Suprapubic skin (tissue), 4 donors: ENCODE results near the gene WWOX. TPM values are rescaled to one million over a fixed set of nuclear protein-coding genes. Genes with fewer than 3 reads are reported as not detected.
"Not testable (repeated sequence)": the region's sequence is repeated elsewhere in the genome, so short reads cannot be mapped to it uniquely, and the experiment has no call there.

ENCODE experiments used
- DNase-seq, 2 donors: peaks; one replicate each; pipeline ENCODE4 v3.0.0-alpha.2; 2019; ENCODE audit warnings: low spot score in 2 of 2
- H3K27ac ChIP-seq: fragments of 200-600 bp; sonication (generic); one replicate; pipeline ENCODE4 v1.5.1; 2019
- H3K27me3 ChIP-seq: fragments of 200-600 bp; sonication (generic); one replicate; pipeline ENCODE4 v1.5.1; 2019
- H3K36me3 ChIP-seq: fragments of 200-600 bp; sonication (generic); one replicate; pipeline ENCODE4 v1.5.1; 2019
- H3K4me1 ChIP-seq: fragments of 200-600 bp; sonication (generic); one replicate; pipeline ENCODE4 v1.5.1; 2019
- H3K4me3 ChIP-seq: fragments of 200-600 bp; sonication (generic); one replicate; pipeline ENCODE4 v1.5.1; 2019; ENCODE audit warnings: mild to moderate bottlenecking
- H3K9me3 ChIP-seq: fragments of 200-600 bp; sonication (generic); one replicate; pipeline ENCODE4 v1.5.1; 2019
- CTCF ChIP-seq, 2 donors: fragments of 200-600 bp in 1 of 2; fragments of 450-650 bp in 1 of 2; sonication (generic) in 1 of 2; IDR thresholded peaks; one replicate each; pipeline ENCODE4 v1.5.1; 2016 to 2019; ENCODE audit warnings: antibody characterized with exemption in 2 of 2, mild to moderate bottlenecking in 1 of 2, moderate library complexity in 1 of 2
- EP300 ChIP-seq: sonication (generic); formaldehyde crosslinking; IDR thresholded peaks from one replicate; pipeline ENCODE4 v1.6.1; 2017; ENCODE audit warnings: antibody characterized with exemption
- POLR2A ChIP-seq, 2 donors: fragments of 450-650 bp; IDR thresholded peaks; one replicate each; pipeline ENCODE4 v1.6.1; 2017; ENCODE audit warnings: antibody characterized with exemption in 2 of 2, mild to moderate bottlenecking in 2 of 2, moderate library complexity in 2 of 2
- POLR2AphosphoS5 ChIP-seq, 3 donors: sonication (generic); formaldehyde crosslinking; IDR thresholded peaks; one replicate each; pipeline ENCODE4 v1.6.1; 2017; ENCODE audit warnings: antibody characterized with exemption in 3 of 3
- WGBS: methylation state at CpG from one replicate; pipeline ENCODE4 v1.1.5; 2018; 5-methylcytosine and 5-hydroxymethylcytosine counted together
- total RNA-seq, 4 donors: library from RNA; depleted of rRNA; stranded (reverse); fragments of >200 nt; gene quantifications; one replicate each; pipeline ENCODE4 v1.1.0, GENCODE V29; 2016

WWOX gene
- total RNA-seq, 4 donors from 2014 or later: 29.6 to 104 (median 47.3) TPM

GRCh38 chr16:79248351-79248750, 1148.9 kb downstream of the WWOX start:
- Histone ChIP-seq H3K27ac (no peak overlapping the region), H3K27me3 (no peaks in the 10 kb centered on the region), H3K4me3 (no peak overlapping the region), H3K9me3 (no peaks in the 10 kb centered on the region), H3K4me1 (peaks cover 7% of the 10 kb centered on the region), H3K36me3 (no peaks in the 10 kb centered on the region)
- 79% methylated on average over 1 of the region's 1 CpG for WGBS
- no peak for TF ChIP-seq EP300
- TF ChIP-seq POLR2AphosphoS5 (IDR thresholded peaks at IDR 0.05): no peak
- TF ChIP-seq CTCF (IDR thresholded peaks at IDR 0.05): no peak
- TF ChIP-seq POLR2A (IDR thresholded peaks at IDR 0.05): no peak
- DNase-seq: no peak

- no peak for DNase-seq
- Histone ChIP-seq H3K4me3 (no peak overlapping the region), H3K9me3 (no peaks in the 10 kb centered on the region), H3K4me1 (peaks cover 7% of the 10 kb centered on the region), H3K36me3 (no peaks in the 10 kb centered on the region), H3K27ac (no peak overlapping the region), H3K27me3 (no peaks in the 10 kb centered on the region)
- WGBS: 46% methylated on average over 8 of the region's 8 CpGs
- no peak for TF ChIP-seq CTCF (IDR thresholded peaks at IDR 0.05)
- TF ChIP-seq POLR2A (IDR thresholded peaks at IDR 0.05): no peak
These were observed 1151.1 kb downstream of the WWOX start for GRCh38 chr16:79250502-79251098.

GRCh38 chr16:79253100-79253631, 1153.7 kb downstream of the WWOX start:
- DNase-seq: no peak
- Histone ChIP-seq H3K4me3 (no peak overlapping the region), H3K27me3 (no peaks in the 10 kb centered on the region), H3K4me1 (no peaks in the 10 kb centered on the region), H3K27ac (no peak overlapping the region), H3K9me3 (no peaks in the 10 kb centered on the region), H3K36me3 (no peaks in the 10 kb centered on the region)
- WGBS: 55% methylated on average over 9 of the region's 9 CpGs
- TF ChIP-seq CTCF (IDR thresholded peaks at IDR 0.05) (no peak), POLR2AphosphoS5 (IDR thresholded peaks at IDR 0.05) (no peak), POLR2A (IDR thresholded peaks at IDR 0.05) (no peak), EP300 (no peak)

GRCh38 chr16:79257953-79258490, 1158.6 kb downstream of the WWOX start:
- WGBS: 82% methylated on average over 9 of the region's 10 CpGs
- TF ChIP-seq EP300: no peak
- TF ChIP-seq POLR2A (IDR thresholded peaks at IDR 0.05): no peak
- no peak for TF ChIP-seq POLR2AphosphoS5 (IDR thresholded peaks at IDR 0.05)
- TF ChIP-seq CTCF (IDR thresholded peaks at IDR 0.05): no peak
- Histone ChIP-seq H3K4me3 (no peak overlapping the region), H3K36me3 (no peaks in the 10 kb centered on the region), H3K27ac (no peak overlapping the region), H3K4me1 (no peaks in the 10 kb centered on the region), H3K27me3 (no peaks in the 10 kb centered on the region), H3K9me3 (no peaks in the 10 kb centered on the region)
- no peak for DNase-seq

GRCh38 chr16:79260890-79261289, 1161.4 kb downstream of the WWOX start:
- not testable (repeated sequence) for H3K4me3 ChIP-seq, H3K27ac ChIP-seq, H3K27me3 ChIP-seq, H3K4me1 ChIP-seq, H3K9me3 ChIP-seq, H3K36me3 ChIP-seq, DNase-seq
- WGBS: 98% methylated on average over 4 of the region's 4 CpGs
